Activated B cell treated with CpG ODN at 0.5 μM for 24 hours (primary cell): ENCODE measurements around the gene ABLIM2. TPM values are rescaled to one million over a fixed set of nuclear protein-coding genes. Genes with fewer than 3 reads are reported as not detected.

Source experiments
- ATAC-seq: fragments of 200-7000 bp; cut with Tn5 transposase; one replicate; pipeline ENCODE4 v1.10.0; 2021; ENCODE audit warnings: low read depth, mild to moderate bottlenecking, moderate library complexity
- CTCF ChIA-PET: fragments of 350-600 bp; sonication (Branson Sonifier 250); formaldehyde crosslinking; loops from one replicate; lab custom pipeline; 2021; ENCODE audit warnings: antibody characterized with exemption; lab: Charles Lee
- POLR2A ChIA-PET: fragments of 350-600 bp; sonication (Branson Sonifier 250); formaldehyde crosslinking; loops from one replicate; lab custom pipeline; 2021; ENCODE audit warnings: antibody characterized with exemption; lab: Charles Lee
- DNase-seq: peaks from one replicate; pipeline ENCODE4 v3.0.0; 2022
- H3K27ac Mint-ChIP-seq: one replicate; pipeline ENCODE4 v1.8.0; 2020; ENCODE audit warnings: mixed read lengths
- H3K27me3 Mint-ChIP-seq: one replicate; pipeline ENCODE4 v1.8.0; 2021; ENCODE audit warnings: mixed read lengths
- H3K36me3 Mint-ChIP-seq: one replicate; pipeline ENCODE4 v1.8.0; 2021; ENCODE audit warnings: low read depth, mixed read lengths
- H3K4me1 Mint-ChIP-seq: one replicate; pipeline ENCODE4 v1.8.0; 2021; ENCODE audit warnings: mixed read lengths
- H3K4me3 Mint-ChIP-seq: one replicate; pipeline ENCODE4 v1.8.0; 2020; ENCODE audit warnings: mild to moderate bottlenecking, mixed read lengths
- H3K9me3 Mint-ChIP-seq: one replicate; pipeline ENCODE4 v1.8.0; 2020; ENCODE audit warnings: mixed read lengths
- CTCF ChIP-seq: fragments of 200-600 bp; IDR thresholded peaks from one replicate; pipeline ENCODE4 v1.8.0; 2022; ENCODE audit warnings: antibody characterized with exemption, mild to moderate bottlenecking
- intact Hi-C: fragments of 100-400 bp; cut with micrococcal nuclease; formaldehyde crosslinking; loops from one replicate; pipeline ENCODE4 v1.15.1; 2024
- total RNA-seq: library from RNA; stranded (reverse); gene quantifications from 2 replicates; pipeline ENCODE4 v1.2.3, GENCODE V29; 2022

The ABLIM2 gene
- total RNA-seq, 1 donor from 2014 or later, result 5.2 TPM

DNA sequence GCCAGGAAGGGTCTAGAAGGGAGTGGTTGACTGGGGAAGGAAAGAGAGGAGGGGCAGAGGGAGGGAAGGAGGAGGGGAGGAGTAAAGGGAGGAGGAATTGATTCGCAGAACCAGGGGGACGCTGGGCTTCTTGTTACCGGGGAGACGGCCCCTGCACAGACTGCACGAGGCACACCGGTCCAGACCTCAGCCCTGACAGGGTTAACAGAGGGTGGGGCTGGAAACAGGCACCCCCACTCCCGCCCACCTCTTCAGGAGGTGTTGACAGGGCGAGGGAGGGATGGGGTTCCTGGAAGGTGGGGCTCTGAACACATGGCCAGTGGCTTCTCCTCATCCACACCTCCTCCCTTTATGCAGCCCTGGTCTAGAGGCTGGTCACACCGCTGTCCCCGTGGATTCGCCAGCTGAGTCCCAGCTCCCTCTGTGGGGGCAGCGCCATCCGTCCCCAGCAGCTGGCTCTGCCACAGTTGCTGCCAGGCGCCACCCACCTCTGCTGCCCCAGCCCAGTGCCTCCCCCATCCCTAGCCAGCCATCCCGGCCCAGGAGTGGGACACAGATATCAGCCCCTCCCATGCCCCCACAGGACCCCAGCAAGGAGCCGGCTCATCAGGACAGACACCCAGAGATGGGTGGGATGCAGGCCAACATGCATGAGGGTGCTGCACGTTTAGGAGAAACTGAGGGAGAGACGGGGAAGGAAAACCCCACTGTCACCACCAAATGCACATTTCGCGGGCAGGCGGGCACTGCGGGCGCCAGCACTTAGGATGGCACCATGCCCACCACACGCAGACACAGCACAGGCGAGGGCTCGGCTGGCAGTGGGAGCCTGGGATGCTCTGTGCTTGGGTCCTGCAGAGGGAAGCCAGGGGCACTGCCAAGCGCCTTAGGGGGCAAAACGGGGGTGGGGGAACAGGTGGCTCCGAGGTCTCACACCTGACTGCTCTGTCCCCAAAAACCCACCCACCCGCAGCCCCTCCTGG is 87.6 kb downstream of the ABLIM2 start:
- DNase-seq (no peak), ATAC-seq (no peak)
- CTCF ChIA-PET, result no interaction called here
- H3K4me3 Mint-ChIP-seq, result no peak overlapping the region
- POLR2A ChIA-PET, result no interaction called here
- intact Hi-C loops, result no loop called here
- H3K27me3 Mint-ChIP-seq, result peaks cover 9% of the 10 kb centered on the region
- no peaks in the 10 kb centered on the region for H3K4me1 Mint-ChIP-seq
- H3K9me3 Mint-ChIP-seq, result no peaks in the 10 kb centered on the region
- no peak overlapping the region for H3K27ac Mint-ChIP-seq
- no peaks in the 10 kb centered on the region for H3K36me3 Mint-ChIP-seq
- no peak for TF ChIP-seq CTCF

DNA sequence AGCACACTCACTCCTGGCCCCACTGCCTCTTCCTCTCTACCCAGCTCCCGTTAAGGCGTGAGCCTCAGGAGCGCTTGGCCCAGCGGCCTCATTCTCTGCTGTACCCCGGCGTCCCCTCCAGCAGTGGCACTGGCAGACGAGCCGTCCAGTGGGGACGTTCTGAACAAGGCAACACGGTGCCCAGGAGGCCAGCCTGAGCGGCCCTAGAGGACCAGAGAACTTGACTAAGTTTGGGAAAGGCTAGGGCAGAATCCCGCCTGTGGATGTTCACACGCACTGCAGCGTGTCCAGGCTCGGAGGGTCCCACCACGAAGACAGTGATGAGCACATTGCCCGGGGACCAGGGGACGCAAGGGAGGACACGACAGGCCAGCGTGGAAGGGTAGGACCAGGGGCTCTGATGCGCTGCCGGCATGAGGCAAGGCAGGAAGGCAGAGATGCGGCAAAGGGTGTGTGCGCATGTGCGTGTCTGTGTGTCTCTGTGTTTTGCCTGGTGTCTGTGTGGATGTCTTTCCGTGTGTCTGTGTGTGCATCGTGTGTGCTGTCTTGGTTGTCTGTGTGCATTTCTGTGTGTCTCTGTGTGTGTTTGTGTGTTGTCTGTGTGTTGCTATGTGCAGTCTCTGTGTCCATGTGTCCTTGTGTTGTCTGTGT is 89.4 kb downstream of the ABLIM2 start:
- POLR2A ChIA-PET, result no interaction called here
- no peak for ATAC-seq
- H3K9me3 Mint-ChIP-seq, result peaks cover 4% of the 10 kb centered on the region

DNA sequence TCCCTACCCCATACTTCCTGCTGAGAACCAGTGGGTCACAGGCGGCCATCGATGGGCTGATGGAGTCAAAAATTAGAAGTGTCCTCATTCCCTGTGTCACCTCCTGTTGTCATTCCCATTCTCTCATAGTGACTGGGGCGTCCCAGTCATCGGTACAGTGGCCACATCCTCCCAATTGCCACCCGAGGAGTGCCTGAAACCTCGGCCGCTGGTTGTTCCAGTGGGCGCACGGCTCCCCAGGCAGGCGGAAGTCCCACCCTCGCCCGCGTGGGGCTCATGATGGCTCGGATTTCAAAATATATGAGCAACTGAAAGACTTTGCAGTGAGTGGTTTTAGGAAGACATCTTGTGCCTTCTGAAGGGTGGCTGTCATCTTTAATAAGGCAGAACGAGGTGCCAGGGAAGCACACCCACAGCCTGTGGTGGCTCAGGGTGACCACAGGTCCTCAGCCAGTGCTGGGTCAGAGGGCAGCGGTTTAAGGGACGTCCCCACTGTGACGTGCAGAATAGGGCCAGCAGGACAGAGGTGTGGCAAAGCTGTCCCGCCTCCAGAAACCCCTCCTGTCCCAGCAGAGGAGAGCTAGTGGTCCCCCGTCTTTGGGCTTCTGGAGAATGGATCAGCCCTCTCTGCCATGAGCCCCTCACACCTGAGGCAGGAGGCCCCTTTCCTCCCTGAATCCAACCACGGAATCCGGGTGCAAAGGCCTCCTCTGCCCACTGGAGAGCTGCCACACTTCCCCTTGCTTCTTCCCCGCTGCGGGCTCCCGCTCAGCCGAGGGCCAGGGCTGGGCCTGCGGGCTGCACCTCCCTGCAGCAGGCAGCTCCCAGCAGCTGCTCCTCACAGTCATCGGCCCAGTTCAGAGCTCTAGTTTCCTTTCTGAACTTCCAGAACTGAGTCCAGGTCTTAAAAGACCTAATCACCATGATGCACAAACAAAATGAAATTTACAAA is 90.4 kb downstream of the ABLIM2 start:
- H3K36me3 Mint-ChIP-seq, result no peaks in the 10 kb centered on the region
- intact Hi-C loops, result no loop called here
- H3K27me3 Mint-ChIP-seq, result peaks cover 9% of the 10 kb centered on the region
- DNase-seq, result no peak
- ChIA-PET CTCF (no interaction called here), POLR2A (no interaction called here)
- TF ChIP-seq CTCF, result no peak
- H3K4me3 Mint-ChIP-seq, result no peak overlapping the region
- no peak overlapping the region for H3K27ac Mint-ChIP-seq
- no peaks in the 10 kb centered on the region for H3K4me1 Mint-ChIP-seq
- H3K9me3 Mint-ChIP-seq, result peaks cover 12% of the 10 kb centered on the region
- no peak for ATAC-seq

More for the DNA sequence above, 89.4 kb downstream of the ABLIM2 start:
- Mint-ChIP-seq H3K27ac (no peak overlapping the region), H3K4me3 (no peak overlapping the region), H3K36me3 (no peaks in the 10 kb centered on the region), H3K27me3 (peaks cover 9% of the 10 kb centered on the region), H3K4me1 (no peaks in the 10 kb centered on the region)
- intact Hi-C loops, result no loop called here
- DNase-seq, result no peak
- CTCF ChIA-PET, result no interaction called here
- no peak for TF ChIP-seq CTCF

GRCh38 chr4:8067274-8067936 is 91.2 kb downstream of the ABLIM2 start:
- H3K4me3 Mint-ChIP-seq, result no peak overlapping the region
- no peaks in the 10 kb centered on the region for H3K4me1 Mint-ChIP-seq
- TF ChIP-seq CTCF, result no peak
- H3K27me3 Mint-ChIP-seq, result peaks cover 1% of the 10 kb centered on the region
- CTCF ChIA-PET, result no interaction called here
- POLR2A ChIA-PET, result no interaction called here
- H3K27ac Mint-ChIP-seq, result no peak overlapping the region
- no peaks in the 10 kb centered on the region for H3K36me3 Mint-ChIP-seq
- H3K9me3 Mint-ChIP-seq, result peaks cover 12% of the 10 kb centered on the region
- intact Hi-C loops, result no loop called here
- ATAC-seq (no peak), DNase-seq (no peak)
